LHCN-M2 (cell line): ENCODE data around the gene MYO7B. TPM values are rescaled to one million over a fixed set of nuclear protein-coding genes. Genes with fewer than 3 reads are reported as not detected.

Source experiments
- DNase-seq: peaks from one replicate; pipeline ENCODE4 v3.0.0-alpha.2; 2012; ENCODE audit warnings: low read depth
- total RNA-seq: library from RNA; depleted of rRNA; stranded (reverse); fragments of >200 nt; gene quantifications from 2 replicates; pipeline ENCODE4 v1.2.3, GENCODE V29; 2014

Gene MYO7B
- total RNA-seq, 1 experiment from 2014 or later = 0.29 TPM

DNA sequence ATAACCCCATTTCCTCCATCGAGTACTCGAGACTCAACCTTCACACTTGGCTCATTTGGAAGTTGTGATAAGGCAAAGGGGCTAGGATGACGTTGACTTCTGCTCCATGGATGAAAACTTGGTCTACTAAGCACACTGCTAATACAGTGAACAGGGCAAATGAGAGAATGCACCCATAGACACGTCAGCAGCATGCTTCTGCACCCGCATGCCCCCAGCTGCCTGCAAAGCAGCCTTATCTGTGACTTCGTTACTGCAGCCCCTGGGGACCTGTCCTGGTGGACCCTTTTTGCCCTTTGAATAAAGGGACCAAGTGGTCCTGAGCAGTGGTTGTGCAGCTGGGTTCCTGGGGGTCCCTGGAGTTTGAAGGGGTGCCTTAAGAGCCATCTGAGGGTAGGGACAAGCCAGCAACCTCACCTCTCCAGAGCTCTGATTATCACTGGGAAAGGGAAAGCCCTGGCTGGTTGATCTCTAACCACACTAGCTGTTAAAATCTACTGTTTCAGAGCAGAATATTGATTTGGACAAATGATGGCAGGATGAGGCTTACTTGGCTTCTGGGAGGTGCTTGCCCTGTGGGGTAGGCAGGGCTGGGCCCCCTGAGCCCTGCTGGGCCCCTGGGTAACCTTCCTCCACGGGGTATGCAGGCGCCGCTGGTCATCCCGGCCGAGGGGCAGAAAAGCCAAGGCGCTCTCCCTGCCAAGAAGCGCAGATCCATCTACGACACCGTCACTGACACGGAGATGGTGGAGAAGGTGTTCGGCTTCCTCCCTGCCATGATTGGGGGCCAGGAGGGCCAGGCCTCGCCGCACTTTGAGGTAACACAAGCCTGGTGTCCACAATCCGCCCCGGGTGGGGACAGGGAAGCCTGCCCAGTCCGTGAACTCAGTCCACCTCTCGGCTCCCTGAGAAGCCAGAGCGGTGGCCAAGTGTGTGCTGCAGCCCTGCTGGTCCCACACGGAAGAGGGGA is 72.9 kb downstream of the MYO7B start:
- no peak for DNase-seq

DNA sequence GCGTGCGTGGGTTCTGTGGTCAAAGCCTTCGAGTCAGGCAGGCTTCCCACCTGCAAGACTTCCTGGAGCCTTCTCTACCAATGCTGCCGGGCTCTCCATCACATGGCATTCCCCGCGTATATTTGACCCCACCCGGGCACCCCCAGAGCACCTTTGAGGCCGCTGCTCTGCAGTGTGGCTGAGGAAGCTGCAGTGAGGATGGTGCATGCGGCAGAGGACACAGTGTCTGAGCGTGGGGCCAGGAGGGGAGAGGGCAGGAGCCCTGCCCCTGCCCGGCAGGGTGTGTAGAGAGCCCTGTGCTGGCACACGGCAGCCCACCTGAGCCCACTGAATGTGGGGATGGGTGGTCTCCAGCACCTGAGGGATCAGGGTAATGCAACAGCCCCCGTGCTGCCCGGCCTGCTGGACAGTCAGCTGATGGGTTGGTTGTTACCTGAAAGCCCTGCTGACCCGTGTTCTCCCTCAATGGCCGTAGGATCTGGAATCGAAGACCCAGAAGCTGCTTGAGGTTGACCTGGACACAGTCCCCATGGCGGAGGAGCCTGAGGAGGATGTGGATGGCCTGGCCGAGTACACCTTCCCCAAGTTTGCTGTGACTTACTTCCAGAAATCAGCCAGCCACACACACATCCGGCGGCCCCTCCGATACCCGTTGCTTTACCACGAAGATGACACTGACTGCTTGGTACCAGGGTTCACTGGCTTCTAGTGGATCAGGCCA is 73.7 kb downstream of the MYO7B start:
- no peak for DNase-seq

DNA sequence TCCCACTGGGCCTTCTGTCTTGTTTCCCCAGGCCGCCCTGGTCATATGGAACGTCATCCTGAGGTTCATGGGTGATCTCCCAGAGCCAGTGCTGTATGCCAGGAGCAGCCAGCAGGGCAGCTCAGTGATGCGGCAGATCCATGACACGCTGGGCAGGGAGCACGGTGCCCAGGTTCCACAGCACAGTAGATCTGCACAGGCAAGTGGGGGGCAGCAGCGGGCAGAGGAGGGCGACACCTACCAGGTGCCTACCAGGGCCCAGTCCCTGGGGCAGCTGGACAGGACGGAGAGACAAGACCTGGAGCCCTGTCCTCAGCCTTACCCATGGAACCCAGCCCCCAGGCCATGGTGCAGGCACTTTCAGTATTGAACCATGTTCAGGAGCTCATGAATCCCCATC is 74.3 kb downstream of the MYO7B start:
- no peak for DNase-seq

DNA sequence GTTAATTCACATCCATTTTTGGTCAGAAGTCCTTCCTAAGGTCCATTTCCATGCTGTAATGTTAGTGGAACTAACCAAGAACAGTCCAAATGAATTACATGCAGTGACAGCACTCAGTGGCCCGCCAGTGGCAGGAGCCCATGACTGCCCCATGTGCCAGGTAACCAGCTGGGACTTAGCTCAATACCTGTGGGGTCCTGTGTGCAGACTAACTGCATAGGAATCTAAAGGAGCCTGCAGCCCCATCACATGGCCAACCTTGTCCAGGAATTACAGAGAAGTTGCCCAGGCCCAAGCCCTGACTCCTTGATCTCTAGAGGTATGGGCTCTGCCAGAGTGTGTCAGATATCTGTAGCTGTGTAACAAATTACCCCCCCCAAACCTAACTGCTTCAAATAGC is 75.1 kb downstream of the MYO7B start:
- DNase-seq = no peak

DNA sequence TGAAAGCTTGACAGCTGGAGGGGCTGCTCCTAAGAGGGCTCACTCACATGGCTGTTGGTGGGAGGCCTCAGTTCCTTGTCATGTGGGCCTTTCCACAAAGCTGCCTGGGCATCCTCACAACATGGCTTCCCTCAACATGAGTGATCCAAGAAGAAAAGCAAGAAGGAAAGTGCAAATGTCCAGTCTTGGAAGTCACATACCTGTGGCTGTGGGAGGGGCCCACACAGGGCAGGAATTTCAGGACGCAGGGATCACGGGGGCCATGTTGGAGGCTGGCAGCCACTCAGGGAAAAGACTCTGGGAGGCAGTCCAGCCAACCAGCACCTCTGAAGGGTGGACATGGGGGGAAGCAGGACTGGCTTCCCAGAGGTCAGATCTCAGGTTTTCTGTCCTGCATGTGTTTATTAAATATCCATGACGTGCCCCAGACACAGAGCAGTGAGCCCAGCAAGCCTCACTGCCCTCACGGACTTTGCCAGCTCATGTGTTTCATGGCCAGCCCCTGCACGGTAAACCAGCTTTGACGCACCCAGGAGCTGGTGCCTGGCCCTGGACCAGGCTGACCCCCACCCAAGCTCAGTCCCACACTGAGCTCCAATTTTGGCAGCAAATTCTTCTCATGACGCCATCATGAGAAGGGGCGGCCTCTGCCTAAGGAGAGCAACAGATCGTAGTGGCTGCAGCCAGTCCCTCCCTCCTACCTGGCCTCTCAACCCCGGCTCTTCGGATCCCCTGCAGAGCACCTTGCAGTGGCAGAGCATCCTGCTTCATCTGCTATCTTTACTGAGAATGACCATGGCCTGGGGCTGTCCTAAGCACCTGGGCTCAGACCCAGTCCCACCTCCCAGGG is 75.8 kb downstream of the MYO7B start:
- DNase-seq = no peak

DNA sequence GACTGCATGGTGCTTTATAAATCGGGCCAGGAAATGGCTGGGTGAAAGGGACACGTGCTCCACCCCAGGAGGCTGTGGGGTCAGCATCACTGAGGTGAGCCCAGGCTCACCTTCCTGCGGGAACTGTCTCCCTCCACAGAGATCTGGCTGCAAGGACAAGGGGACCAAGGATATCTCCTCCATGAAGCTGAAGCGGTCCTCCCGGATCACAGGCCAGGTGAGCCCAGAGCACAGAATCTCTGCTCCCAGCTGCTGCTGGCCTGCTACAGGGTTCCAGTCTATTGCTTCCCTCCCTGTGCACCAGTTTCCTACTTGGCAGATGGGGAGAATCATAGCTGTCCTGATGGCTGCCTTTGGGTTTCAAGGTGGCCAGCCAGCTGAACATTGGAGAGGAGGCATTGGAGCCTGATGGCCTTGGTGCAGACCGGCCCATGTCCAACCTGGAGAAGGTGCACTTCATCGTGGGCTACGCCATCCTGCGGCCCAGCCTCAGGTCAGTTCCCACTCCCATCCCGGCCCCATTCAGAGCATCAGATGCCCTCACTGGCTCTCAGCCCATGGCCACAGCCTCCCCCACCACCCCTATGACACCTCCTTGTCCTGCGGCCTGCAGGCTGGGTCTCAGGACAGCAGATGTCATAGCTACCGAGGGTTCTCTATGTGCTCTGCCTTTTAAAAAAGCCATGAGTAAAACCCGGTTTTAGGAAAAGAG is 76.8 kb downstream of the MYO7B start:
- no peak for DNase-seq

DNA sequence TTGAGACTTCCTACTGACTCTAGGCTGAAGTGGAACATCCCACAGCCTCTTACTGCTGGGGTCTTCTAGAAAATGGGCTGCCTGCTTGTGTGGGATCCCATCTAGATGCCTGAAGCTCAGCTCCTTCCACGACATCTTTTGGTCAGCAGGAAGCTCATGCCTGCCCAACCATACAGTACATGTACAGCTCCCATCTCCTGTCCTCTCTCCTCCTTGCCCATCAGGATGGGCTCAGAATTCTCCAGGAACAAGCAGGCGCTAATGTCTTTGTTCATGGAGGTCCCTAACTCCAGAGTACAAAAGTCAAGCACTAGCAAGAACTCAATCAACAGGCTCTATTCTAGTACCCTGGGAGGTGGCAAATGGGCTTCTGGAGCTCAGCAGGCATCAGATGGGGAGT is 78.8 kb downstream of the MYO7B start:
- no peak for DNase-seq

DNA sequence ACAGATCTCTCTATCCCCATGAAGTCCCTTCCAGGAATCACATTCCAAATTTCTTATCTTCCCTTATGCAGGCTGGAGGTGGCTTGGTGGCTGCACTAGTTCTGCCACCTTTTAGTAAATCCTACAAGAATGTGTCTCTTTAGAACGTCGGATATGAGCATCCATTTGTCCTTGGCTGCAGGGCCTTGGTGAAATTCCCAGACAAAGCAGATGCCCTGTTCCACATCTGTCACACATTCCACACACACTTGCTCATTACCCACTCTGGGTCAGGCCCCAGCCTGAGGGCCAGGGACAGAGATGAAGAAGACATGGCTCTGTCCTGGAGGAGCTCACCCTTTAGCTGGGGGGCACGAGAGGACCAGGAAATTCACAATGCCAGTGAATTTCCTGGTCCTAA is 79.2 kb downstream of the MYO7B start:
- peak; percentile 46 for DNase-seq

DNA sequence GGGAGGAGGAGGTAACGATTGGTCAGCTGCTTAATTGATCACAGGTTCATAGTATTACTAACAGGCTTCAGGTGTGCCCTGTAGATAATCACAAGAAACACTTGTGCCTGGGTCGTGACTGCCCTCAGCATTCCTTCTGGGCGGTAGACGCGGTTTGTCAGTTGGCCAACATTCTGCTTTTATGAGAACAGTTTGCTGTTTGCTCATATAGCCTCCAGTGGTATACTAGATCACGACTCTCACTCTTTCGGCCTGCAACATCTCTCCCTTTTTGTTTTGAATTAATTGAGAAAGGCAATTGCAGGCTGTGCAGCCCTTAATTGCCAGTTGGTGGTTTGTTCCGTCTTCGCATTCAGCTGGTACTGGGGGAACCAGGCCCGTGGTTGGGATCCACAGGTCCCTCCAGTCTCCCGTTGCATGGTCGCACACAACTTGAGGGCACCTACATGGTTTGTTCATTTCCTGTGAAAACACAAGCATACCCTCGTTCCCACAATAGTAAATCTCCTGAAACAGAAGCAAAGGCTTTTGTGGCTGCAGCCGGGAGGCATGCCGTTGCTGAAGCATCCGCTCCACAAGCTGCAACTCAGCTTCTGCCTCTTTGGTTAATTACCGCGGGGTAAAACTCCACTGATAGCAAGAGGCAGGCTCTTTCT is 80.2 kb downstream of the MYO7B start:
- no peak for DNase-seq

DNA sequence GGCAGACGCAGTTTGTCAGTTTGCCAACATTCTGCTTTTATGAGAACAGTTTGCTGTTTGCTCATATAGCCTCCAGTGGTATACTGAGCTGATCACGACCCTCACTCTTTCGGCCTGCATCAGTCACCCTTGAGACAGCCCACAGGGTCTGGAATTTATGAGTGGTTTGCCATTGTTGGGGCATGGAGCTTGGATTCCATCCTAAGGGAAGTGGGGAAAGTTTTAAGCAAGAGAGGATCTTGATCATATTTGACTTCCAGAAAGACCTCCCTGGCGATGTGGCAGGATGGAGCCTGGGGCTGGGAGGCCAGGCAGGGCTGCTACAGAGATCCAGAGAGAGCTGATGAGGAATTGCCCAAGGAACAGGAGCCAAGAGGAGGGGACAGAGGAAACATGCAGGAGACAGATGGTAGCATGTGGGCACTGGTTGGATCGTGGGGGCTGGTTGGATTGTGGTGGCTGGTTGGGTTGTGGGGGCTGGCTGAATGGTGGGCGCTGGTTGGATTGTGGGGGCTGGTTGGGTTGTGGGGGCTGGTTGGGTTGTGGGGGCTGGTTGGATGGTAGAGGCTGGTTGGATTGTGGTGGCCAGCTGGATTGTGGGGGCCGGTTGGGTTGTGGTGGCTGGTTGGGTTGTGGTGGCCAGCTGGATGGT is 83.2 kb downstream of the MYO7B start:
- DNase-seq = no peak

DNA sequence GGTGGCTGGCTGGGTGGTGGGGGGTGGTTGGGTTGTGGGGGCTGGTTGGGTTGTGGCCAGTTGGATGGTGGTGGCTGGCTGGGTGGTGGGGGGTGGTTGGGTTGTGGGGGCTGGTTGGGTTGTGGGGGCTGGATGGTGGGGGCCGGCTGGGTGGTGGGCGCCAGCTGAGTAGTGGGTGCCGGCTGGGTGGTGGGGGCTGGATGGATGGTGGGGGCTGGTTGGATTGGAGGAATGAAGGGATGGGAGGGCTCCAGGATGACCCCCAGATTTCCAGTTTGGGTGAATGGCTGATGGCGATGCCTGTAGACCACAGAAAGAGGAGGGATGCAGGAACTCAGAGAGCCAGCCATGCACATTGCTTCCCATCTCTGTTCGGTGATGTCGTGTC is 83.7 kb downstream of the MYO7B start:
- DNase-seq = no peak

DNA sequence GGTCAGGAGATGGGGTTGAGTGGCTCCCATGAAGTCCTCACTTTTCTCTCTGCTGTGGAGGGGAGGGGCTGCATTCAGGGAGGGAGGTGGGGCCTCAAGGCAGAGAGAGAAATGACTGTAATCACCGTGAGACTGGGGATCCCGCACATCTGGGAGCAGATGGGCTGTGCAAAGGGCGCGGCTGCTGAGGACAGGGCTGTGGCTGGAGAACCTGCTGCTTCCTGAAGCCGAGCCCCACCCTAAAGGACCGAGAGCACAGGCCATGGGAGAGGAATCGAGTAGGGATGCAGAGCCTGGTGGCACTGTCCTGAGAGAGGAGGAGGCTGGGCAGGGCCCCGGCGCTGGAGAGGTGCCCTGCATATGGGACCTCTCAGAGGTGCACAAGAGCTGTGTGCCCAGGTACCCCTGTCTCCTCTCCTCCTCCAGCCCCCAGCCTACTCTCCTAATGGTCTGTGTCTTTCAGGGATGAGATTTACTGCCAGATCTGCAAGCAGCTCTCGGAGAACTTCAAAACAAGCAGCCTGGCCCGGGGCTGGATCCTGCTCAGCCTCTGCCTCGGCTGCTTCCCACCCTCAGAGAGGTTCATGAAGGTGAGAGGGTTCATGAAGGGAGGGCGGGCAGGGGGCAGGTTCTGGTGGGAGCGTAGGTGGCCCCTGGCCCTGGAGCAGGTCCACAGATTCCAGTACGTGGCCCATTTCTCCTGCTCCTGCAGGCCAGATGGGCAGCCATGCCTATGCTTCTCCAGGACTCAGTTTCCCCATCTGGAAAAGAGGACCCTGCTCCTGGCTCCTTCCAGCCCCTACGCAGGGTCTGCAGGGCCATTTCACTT is 84.6 kb downstream of the MYO7B start:
- DNase-seq = no peak

DNA sequence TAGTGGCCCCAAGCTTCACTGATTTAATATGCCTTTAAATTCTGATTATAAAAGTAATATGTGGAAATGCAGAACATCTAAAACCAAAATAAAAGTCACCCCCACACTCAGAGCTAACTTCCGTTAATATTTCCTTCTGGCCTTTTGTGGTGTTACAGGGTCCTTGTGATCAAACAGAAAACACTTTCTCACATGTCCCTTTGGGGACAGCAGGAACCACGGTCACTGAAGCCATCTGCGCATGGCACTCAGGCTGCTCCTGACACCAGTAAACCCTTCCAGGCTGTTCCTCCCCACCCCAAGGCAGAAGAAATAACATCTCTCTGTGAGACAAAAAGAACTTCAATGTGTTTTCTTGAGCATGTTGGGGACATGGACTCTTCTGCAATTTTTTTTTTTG is 85.4 kb downstream of the MYO7B start:
- no peak for DNase-seq

DNA sequence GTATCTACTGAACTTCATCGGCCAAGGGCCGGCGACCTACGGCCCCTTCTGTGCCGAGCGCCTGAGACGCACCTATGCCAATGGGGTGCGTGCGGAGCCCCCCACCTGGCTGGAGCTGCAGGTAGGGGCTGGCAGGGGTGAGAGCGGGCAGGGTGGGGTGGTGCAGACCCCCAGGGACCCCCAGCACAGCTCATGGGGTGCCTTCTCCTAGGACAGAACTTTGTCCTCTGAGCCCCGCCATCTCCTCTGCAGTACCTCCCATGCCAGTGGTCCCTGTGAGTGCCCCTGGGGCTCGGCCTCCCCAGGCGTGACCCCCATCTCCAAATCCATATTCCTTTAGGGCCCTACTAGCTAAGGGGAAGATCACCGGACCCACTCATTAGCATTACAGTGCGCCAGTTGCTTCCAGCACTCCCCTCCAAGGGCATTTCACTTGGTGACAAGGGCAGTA is 86.5 kb downstream of the MYO7B start:
- no peak for DNase-seq

DNA sequence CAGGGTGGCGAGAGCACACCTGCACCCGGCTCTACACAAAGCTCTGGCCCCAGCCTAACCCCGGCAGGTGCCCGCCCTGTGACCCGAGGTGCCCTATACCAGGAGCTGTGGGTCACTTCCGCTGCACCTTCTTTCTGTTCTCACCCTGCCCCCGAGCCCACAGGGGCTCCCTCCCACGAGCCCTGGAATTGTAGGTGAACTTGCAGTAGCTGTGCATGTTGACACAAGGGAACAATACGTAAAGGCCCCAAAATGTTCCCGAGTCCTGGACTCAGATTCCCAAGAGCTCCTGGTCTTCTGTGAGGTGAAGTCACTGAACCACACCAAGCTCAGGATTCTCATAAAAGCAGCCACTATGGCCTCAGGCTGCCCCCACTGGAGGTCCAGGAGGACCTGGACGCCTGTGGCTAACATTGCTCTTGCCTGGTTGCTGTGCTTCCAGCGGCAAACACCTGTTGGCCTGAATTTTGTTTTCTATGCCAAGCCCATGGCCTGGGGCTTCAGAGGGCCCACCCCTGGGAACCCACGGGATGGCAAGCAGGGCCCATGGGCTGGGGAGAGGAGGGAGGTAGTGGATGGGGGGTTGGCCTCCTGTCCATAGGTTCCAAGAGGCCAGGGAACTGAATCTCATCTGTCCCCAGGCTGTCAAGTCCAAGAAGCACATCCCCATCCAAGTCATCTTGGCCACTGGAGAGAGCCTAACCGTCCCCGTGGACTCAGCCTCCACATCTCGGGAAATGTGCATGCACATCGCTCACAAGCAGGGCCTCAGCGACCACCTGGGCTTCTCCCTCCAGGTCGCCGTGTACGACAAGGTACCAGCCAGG is 87.3 kb downstream of the MYO7B start:
- no peak for DNase-seq

DNA sequence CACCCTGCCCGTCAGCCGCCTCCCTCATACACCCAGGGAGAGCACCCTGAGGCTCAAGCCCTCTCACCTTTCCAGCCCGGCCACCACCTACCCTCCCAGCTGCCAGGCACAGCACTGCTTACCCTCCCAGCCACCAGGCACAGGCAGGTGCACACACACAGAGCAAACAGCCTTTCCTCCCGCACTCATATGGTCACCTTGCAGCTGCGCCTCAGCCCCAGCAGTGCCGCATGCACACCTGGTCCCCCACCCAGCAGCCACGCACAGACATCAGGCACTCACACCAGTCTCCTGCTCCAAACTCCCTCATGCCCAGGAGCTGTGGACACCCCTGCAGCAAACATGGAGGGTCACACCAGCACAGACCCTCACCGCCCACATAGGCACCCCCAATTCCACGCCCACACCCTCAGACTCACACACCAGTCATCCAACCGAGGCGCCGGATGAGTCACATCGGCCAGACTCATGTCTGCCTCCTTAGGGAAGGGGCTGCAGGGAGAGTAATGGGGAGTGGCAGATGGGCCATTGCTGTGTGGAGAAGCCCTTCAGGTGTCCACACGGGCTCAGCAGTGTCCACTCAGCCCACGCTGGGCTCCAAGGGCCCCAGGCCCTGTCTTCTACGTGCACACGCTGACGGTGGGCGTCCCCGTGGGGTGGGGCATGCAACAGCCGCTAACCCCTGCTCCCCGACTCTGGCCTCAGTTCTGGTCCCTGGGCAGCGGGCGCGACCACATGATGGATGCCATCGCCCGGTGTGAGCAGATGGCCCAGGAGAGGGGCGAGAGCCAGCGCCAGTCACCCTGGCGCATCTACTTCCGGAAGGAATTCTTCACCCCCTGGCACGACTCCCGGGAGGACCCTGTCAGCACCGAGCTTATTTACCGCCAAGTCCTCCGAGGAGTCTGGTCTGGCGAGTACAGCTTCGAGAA is 88.2 kb downstream of the MYO7B start:
- peak; percentile 34 for DNase-seq

DNA sequence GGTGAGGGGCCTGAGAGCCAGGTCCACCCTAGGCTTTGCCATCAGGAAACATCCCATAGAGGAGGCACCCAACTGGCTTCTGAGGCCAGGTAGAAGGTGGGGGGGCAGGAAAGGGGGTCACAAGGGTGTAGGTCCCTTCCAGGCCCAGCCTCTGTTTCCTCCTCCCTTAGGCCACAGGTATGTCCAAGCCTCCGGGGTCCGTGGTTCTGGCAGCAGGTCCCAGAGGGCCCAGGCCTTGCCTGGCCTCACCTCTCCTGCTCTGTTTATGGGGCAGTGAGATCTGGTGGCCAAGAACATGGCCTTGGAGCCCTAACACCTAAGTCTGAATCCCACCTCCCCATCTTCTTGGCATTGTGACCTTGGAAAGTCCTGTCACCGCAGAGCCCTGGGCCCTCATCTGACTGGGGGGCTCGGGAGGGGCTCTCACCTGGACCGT is 88.9 kb downstream of the MYO7B start:
- DNase-seq = no peak
